HG03060 (cell line): ENCODE measurements around the gene PEX5L.
"Not testable (repeated sequence)": the region's sequence is repeated elsewhere in the genome, so short reads cannot be mapped to it uniquely, and the experiment has no call there.

ENCODE experiments used
- ATAC-seq: cut with Tn5 transposase; IDR thresholded peaks from one replicate; pipeline ENCODE4 v1.9.1; 2021; ENCODE audit warnings: low read depth, moderate number of reproducible peaks; ENCODE audit not compliant: unreplicated experiment

Gene PEX5L

DNA sequence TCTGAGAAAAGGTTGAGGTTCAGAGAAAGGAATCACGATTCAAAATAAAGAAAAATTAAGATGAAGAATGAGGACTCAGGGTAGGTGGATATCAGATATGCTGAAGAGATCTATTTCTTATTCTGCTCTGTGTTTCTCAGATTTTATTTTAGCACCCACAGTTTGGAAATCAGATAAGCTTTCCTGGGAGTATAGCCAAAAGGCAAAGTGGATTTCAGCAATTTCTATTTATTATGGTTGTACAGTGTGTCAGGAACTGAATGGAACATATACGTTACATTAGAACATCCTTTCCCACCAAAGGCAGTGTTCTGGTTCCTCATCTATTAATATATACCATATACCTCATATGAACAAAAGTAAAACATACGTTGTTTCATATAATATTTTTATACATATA is 18.9 kb downstream of the PEX5L start:
- no peak for ATAC-seq

- no peak for ATAC-seq
These were observed 24.8 kb downstream of the PEX5L start for GRCh38 chr3:180011927-180012326.

- not testable (repeated sequence) for ATAC-seq
These were observed 28.4 kb downstream of the PEX5L start for GRCh38 chr3:180008318-180008717.

- ATAC-seq = no peak
These were observed 32.2 kb downstream of the PEX5L start for GRCh38 chr3:180004542-180004941.

DNA sequence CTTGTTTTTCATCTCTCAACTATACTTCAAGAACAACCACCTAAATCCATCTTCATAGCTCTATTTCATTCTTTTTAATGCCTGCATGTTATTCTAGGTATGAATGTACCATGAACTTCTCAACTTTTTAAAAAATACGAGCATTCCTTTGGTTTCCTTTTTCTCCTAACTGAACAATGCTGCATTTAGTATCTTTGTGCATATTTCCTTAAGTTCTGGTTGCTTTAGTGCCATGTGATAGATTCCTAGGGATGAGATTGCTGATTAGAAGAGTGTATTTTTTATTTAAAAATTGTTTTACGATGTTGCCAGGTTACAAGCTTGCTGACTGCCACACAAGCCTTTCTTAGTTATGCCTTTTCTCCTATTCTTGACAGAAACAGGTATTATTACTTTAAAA is 34.7 kb downstream of the PEX5L start:
- ATAC-seq = no peak

DNA sequence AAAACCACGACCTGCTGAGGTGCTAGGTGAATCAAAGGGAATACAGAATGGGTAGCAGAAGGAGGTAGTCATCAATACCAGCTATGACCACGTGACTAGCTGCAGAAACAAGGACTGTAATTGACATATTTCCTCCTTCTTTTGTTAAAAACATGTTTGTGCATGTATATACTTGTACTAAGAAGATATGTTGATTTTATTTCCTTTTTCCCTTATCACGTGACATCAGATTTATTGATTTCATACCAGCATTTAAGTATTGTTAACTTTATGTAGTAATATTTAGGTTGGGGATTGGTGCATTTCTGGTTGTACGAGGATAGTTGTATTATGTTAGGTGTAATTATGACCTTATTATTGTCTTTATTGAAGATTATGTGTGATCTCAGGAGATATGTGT is 36.2 kb downstream of the PEX5L start:
- no peak for ATAC-seq

- no peak for ATAC-seq
These were observed 41.3 kb downstream of the PEX5L start for GRCh38 chr3:179995406-179995805.

DNA sequence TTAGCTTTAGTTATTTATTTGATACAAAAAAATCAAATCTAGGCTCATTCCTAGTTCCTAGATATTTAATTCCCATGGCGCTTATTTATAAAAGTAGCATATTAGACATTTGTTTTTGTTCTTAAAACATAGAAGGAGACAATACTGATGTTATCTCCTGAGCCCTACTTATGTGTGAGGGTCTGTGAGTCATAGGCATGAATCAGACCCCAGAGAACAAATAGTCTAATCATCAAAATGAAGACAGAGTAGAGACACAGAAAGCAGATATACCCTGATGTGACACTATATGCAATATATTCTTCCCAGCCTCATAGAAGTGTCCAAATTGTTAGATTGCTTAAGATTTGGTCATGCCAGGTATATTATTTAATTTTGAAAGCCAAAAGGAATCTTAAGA is 44.9 kb downstream of the PEX5L start:
- ATAC-seq = no peak

DNA sequence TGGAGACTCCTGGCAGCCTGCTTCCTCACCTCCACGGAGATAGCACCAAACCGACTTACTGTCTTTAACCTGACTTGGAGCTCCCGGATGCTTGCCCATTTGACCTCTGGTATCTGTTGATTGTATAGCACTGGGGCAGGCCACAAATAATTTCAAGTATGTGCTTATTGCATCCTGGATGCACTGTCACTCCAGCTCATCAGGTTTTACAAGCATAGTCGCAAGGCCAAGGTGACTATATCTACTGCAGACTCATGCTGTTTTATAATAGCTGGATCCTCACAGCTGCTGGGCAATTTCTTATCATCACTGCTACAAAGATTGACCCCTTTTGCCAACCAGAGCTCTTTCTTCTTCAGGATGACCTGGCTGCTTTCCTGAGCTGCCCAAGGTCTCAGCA is 45.6 kb downstream of the PEX5L start:
- ATAC-seq = no peak

DNA sequence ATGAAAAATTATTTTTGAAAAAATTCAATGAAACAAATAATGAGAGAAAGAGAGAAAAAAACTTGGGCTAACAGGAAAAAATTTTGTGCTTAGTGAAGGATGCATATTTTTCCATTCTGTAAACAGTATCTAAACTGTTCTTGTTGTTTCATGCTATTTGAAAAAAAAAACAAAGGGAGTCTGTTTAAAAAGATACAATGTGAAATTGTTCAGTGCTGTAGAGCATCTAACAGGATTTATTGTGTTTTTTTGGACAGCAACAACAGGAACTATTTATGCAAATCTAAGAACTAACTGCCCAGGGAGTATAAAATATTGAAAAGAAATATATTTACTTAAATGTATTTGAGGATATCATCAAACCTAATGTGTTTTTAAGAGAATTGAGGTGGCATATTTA is 55.1 kb downstream of the PEX5L start:
- no peak for ATAC-seq

DNA sequence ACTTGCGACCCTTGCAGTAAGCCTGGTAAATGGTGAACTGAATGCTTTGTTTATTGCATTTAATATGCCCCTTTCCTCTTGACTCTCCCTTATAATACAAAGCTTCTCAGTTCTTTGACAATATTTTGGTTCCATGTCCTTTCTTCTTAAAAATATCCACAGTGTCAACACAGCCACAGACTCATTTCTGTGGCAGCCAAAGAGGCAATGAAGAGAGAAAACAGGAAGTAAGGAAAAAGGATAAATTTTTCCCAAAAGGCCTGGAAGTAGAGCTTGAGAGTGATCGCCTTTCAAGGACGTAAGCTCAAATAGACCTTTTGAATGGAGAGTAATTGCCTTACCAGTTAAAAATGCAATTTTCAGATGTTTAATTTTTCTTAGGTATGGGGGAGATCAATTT is 59.4 kb downstream of the PEX5L start:
- ATAC-seq = no peak

DNA sequence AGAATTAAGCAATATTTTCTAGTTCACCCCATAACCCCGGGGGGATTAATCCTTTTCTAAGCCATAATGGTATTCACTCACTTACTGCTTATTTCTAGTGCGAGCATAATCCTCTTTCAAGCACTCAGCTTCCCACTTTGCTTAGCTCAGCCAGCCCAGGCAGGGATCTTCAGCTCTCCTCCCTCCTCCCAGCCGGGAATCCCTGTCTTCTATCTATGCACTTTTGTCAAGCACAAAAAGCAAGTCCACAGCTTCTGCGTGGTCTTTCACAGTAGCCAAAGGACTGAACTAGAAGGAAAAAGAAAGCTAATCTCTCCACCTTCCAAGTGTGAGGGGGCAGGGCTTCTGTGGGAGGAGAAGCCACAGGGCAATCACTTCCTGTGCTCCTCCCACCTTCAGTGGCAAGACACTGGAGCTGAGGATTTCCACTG is 62.8 kb downstream of the PEX5L start:
- ATAC-seq = no peak

DNA sequence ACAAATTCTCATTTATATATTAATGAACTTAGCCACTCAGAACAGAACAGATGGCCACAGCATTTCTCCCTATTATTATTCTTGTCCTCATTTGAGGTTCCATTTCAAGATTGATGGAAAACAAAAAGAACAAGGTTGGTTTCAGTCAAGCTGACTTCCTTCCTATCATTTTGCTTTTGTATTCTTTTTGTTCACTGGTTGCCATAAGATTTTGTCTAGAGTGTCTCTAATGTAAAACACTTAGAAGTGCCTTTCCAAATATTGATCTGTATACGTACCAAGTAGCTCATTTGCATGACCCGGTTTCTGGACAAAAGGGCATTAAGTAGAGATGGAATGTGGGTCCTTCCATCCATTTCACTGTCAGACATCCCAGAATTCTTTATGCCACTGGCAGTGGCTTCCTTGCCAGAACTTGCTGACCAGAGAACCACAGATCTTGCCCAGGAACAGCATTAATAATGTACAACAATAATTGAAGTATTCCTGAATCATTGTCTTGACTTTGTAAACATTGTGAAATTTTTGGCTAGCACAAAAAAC is 63.8 kb downstream of the PEX5L start:
- ATAC-seq = no peak

- ATAC-seq = no peak
These were observed 65.5 kb downstream of the PEX5L start for GRCh38 chr3:179971280-179971679.

GRCh38 chr3:179970746-179971145 is 66.0 kb downstream of the PEX5L start:
- ATAC-seq = no peak

- ATAC-seq = peak; percentile 53
These were observed 67.2 kb downstream of the PEX5L start for GRCh38 chr3:179969525-179969924.

DNA sequence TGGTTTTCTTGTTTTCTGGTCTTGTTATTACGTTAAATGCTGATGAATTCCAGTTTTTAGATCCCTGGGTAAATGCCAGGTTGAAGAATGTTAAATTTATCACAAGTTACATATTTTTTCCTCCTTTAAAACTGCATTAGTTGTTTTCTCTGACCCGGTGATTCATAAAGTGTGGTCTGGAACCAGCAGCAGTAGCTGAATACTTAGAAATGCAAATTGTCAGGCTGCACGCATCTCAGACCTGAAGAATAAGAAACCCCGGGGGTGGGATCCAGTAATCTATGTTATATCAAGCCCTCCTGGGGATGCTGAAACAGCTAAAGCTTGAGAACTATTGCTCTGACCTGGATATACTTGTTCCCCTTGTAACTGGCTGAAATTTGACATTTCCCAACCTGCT is 69.1 kb downstream of the PEX5L start:
- ATAC-seq = peak; percentile 62

DNA sequence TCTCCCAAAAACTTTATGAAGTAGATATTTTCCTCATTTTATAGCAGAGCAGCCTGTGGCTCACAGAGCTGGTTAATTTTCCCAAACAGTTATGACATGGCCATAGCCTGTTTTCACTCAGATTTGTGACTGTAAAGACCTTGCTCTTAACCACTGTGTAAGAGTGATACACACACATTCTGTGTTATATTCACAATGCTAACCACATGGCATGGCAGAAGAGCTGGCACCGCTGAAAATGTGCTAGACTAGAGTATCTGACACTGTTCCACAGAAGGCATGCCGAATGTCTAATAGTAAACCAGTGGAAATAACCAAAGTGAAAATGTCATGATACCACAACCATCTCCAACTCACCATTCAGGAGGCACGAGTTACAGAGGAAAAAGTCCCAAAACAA is 71.8 kb downstream of the PEX5L start:
- ATAC-seq = no peak

GRCh38 chr3:179962629-179963387 is 73.9 kb downstream of the PEX5L start:
- no peak for ATAC-seq

- ATAC-seq = peak; percentile 50
These were observed 75.0 kb downstream of the PEX5L start for GRCh38 chr3:179961703-179962078.

GRCh38 chr3:179961071-179961702 is 75.5 kb downstream of the PEX5L start:
- ATAC-seq = no peak

DNA sequence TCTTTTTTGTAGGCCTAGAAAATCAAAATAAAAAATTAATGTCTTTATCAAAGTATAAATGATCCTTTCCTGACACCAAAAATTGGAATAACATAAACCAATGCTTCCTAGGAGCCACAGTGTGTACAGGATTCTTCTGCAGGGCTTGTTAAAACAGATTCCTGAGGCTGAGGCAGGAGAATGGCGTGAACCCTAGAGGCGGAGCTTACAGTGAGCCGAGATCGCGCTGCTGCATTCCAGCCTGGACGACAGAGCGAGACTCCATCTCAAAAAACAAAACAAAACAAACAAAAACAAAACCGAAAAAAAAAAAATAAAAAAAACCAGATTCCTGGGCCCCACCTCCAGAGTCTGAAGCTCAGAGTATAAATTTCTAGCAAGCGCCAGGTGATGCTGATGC is 78.0 kb downstream of the PEX5L start:
- no peak for ATAC-seq
